ENCODE results near the gene SNRPD2. TPM values are rescaled to one million over a fixed set of nuclear protein-coding genes. Genes with fewer than 3 reads are reported as not detected.

Gene SNRPD2
- total RNA-seq, 1 experiment from 2014 or later = 793 TPM

DNA sequence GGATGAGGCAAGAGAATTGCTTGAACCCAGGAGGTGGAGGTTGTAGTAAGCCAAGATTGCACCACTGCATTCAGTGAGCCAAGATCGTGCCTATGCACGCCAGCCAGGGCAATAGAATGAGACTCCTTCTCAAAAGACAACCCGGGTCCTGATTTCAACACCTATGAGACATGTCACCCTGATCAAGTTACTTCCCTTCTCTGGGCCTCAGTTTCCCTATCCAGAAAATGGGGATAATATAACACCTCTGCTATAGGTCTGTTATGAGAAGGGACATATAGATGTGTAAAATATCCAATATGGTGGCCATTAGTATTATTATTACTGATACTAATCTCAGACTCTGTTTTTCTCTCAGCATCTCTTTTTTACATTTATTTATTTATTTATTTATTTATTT lies 36.7 kb downstream of the SNRPD2 start:
- Histone ChIP-seq H2BK5ac (ENCODE audit: insufficient read length, low read length) (no peak overlapping the region), H4K8ac (replicated peaks; ENCODE audit: insufficient read length, low read depth, low read length) (no peak overlapping the region), H3K56ac (ENCODE audit: insufficient read length, low read depth, low read length) (no peak overlapping the region), H3K4ac (ENCODE audit: low read depth, low read length) (no peak overlapping the region), H2BK120ac (ENCODE audit: low read depth, low read length, poor library complexity, severe bottlenecking) (no peak overlapping the region), H3K23me2 (ENCODE audit: insufficient read length, low read depth, low read length, poor library complexity, severe bottlenecking) (no peaks in the 10 kb centered on the region), H3K9me3 (ENCODE audit: control insufficient read depth, low read depth, low read length) (no peaks in the 10 kb centered on the region), H3K18ac (ENCODE audit: insufficient read length, low read depth, low read length) (no peak overlapping the region), H3K4me2 (ENCODE audit: insufficient read depth, insufficient read length, low read length) (no peak overlapping the region), H3K14ac (ENCODE audit: insufficient read depth, low read length) (no peak overlapping the region), H2BK20ac (ENCODE audit: low read depth, low read length, poor library complexity, severe bottlenecking) (no peak overlapping the region), H2BK12ac (ENCODE audit: insufficient read length, low read depth, low read length) (no peak overlapping the region), H3K23ac (ENCODE audit: insufficient read length, low read depth, low read length) (no peak overlapping the region), H3T11ph (ENCODE audit: low read length) (no peak overlapping the region), H3K9ac (ENCODE audit: extremely low read depth, insufficient read length, low read length) (no peak overlapping the region), H3K79me1 (ENCODE audit: insufficient read depth, low read depth, low read length, poor library complexity, severe bottlenecking) (no peaks in the 10 kb centered on the region), H2BK15ac (ENCODE audit: low read depth, low read length) (no peak overlapping the region), H2AFZ (ENCODE audit: low read length) (no peak overlapping the region), H3K4me1 (ENCODE audit: insufficient read depth, low read length) (no peaks in the 10 kb centered on the region), H3K79me2 (ENCODE audit: insufficient read depth, low read length) (no peaks in the 10 kb centered on the region), H4K91ac (ENCODE audit: insufficient read length, low read depth, low read length) (no peak overlapping the region), H2AK5ac (ENCODE audit: insufficient read length, low read length) (no peak overlapping the region), H3K27me3 (ENCODE audit: insufficient read depth, low read length) (no peaks in the 10 kb centered on the region), H3K27ac (ENCODE audit: insufficient read length, low read depth, low read length) (no peak overlapping the region), H4K20me1 (ENCODE audit: control insufficient read depth, insufficient read depth, insufficient read length) (no peaks in the 10 kb centered on the region), H4K5ac (ENCODE audit: insufficient read length, low read depth, low read length) (no peak overlapping the region)
- Mint-ChIP-seq H3K9me3 (no peaks in the 10 kb centered on the region), H3K27me3 (ENCODE audit: low read depth) (peaks cover 14% of the 10 kb centered on the region), H3K4me3 (no peak overlapping the region), H3K27ac (no peak overlapping the region), H3K36me3 (ENCODE audit: insufficient read depth in 1 of 3, low read depth in 3 of 3) (no peaks in the 10 kb centered on the region), H3K4me1 (peaks cover 6 to 16% of the 10 kb centered on the region in 2 experiments; a peak in 3 of 4 replicates)
- WGBS (ENCODE audit: extremely low coverage, insufficient read length, low lambda C conversion rate) = no CpG with 5 or more reads among the region's 3 CpGs
- no peak for DNase-seq
- TF ChIP-seq CTCF (conservative IDR thresholded peaks at IDR 0.05) = no peak

All from H9 (cell line).